ENCODE data around the gene CTSZ. TPM values are rescaled to one million over a fixed set of nuclear protein-coding genes. Genes with fewer than 3 reads are reported as not detected.
"Not testable (repeated sequence)": the region's sequence is repeated elsewhere in the genome, so short reads cannot be mapped to it uniquely, and the experiment has no call there.

Gene CTSZ
- total RNA-seq, 1 donor from 2014 or later, result 48.1 TPM

DNA sequence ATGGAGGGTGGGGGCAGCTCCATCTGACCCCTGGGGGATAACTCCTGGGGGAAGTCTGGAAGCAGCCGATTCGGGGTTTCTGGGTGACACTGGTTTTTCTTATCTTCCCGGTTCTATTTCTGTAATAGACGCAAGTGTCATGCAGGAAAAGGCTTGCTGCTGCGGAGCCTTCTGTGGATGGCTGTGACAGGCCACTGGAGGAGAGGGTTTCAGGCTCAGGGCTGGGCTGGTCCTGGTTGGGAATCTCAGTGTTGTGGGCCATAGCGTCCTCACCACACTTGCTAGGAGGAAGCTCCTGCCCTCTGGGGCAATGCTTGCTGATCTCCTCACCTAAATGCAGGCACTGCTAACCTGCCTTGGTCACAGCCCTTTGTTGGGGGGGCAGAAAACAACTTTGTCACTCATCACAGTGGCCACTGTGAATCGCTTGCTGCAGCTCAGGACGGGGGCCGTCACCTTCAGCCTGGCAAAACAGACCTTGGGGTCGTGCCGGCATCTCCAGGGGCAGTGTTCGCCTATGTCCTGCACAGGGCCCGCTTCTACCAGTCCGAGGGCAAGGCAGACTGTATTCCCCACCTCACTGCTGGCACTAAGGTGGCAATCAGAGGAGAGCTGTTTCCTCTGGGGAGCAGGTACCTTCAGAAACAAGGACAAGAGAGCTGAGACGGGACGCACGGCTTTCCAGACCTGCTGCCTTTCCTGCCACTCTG is 7.8 kb upstream of the CTSZ start:
- Mint-ChIP-seq H3K27ac (no peak overlapping the region), H3K4me3 (no peak overlapping the region), H3K9me3 (no peaks in the 10 kb centered on the region), H3K4me1 (peaks cover 46% of the 10 kb centered on the region), H3K36me3 (ENCODE audit: low read depth) (no peaks in the 10 kb centered on the region), H3K27me3 (no peaks in the 10 kb centered on the region)
- DNase-seq, result no peak
- intact Hi-C loops (cut with micrococcal nuclease), result no loop called here

DNA sequence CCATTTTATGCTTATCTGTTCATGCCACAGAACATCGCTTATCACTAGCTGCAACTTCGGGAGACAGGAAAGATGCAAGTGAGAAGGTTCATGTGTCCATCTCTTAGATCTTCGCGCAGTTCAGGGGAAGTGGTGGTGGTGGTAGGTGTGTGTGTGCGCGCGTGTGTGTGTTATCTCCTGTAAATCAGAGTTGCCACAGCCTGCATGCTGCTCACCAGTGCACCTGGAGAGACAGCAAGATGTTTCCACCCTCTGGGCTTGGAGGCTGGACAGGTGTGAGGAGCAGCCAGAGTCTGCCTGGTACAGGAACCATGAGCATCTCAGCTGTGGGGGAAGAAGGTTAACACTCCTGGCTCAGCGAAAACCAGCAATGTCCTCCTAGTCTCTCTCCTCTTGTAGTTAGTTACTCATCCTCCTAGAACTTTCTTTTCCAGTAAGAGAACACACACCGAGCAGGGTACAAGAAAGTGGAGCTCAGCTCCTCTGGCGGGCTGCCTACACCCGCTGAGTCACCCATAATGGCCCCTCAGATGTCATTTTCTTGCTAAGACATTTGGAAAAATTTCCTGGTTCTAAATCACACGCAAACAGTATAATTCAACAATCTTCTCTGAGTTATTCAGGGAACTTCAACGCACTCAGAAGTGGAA is 7.0 kb upstream of the CTSZ start:
- DNase-seq, result peak; percentile 75
- Mint-ChIP-seq H3K27me3 (no peaks in the 10 kb centered on the region), H3K4me3 (no peak overlapping the region), H3K4me1 (peaks cover 48% of the 10 kb centered on the region), H3K9me3 (no peaks in the 10 kb centered on the region), H3K27ac (peak overlapping the region; percentile 12), H3K36me3 (ENCODE audit: low read depth) (no peaks in the 10 kb centered on the region)
- intact Hi-C loops (cut with micrococcal nuclease), result no loop called here

DNA sequence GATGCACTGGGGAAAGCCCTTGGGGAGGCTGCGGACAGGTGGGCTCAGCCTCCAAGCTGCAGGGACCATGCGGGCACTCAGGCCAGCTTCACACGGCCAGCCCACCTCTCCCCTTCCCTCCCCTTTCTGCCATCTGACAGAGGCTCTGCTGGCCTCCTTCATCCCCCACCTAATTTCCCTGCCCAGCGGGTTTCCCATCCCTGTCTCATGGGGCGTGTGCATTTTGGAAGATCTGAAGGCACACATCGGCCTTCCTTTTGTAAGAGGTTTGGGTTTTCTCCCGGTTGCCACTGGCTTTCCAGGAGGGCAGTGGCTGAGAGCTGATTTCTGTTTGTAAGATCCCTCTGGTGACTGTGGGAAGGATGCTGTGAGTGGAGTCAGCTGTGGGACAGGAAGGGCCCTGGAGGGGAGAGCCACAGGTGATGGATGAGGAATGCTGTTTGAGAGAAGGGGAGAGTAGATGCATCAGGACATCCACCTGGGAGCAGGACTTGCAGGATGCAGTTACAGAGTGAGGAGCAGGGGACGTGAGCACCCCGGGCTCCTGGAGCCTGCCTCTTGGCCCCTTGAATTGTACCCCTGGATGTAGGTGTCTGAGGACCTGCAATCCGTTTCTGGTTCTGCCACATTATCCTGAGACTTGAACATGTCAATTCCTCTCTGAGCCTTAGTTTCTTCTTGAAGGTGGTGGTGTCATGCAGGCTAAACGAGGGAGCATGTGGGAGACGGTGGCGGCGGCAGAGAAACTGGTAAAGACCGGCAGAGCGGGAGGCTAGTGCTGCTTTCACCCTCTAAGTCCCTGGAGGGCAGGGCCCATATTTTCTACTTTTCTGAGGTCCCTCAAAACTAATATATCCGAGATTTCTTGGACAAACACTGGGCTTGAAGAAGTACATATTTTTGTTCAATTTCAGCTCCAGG is 6.2 kb upstream of the CTSZ start:
- intact Hi-C loops (cut with micrococcal nuclease), result no loop called here
- no peak for DNase-seq
- Mint-ChIP-seq H3K4me3 (no peak overlapping the region), H3K4me1 (peaks cover 48% of the 10 kb centered on the region), H3K27me3 (no peaks in the 10 kb centered on the region), H3K9me3 (no peaks in the 10 kb centered on the region), H3K27ac (no peak overlapping the region), H3K36me3 (ENCODE audit: low read depth) (no peaks in the 10 kb centered on the region)

DNA sequence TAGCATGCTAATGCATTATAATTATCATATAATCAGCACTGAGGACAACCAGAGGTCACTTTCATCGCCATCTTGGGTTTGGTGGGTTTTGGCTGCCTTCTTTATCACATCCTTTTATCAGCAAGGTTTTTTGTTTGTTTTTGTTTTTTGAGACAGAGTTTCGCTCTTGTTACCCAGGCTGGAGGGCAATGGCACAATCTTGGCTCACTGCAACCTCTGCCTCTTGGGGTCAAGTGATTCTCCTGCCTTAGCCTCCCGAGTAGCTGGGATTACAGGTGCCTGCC is 4.8 kb upstream of the CTSZ start:
- DNase-seq; intact Hi-C loops (cut with micrococcal nuclease): not testable (repeated sequence)
- peaks cover 41% of the 10 kb centered on the region for H3K4me1 Mint-ChIP-seq

DNA sequence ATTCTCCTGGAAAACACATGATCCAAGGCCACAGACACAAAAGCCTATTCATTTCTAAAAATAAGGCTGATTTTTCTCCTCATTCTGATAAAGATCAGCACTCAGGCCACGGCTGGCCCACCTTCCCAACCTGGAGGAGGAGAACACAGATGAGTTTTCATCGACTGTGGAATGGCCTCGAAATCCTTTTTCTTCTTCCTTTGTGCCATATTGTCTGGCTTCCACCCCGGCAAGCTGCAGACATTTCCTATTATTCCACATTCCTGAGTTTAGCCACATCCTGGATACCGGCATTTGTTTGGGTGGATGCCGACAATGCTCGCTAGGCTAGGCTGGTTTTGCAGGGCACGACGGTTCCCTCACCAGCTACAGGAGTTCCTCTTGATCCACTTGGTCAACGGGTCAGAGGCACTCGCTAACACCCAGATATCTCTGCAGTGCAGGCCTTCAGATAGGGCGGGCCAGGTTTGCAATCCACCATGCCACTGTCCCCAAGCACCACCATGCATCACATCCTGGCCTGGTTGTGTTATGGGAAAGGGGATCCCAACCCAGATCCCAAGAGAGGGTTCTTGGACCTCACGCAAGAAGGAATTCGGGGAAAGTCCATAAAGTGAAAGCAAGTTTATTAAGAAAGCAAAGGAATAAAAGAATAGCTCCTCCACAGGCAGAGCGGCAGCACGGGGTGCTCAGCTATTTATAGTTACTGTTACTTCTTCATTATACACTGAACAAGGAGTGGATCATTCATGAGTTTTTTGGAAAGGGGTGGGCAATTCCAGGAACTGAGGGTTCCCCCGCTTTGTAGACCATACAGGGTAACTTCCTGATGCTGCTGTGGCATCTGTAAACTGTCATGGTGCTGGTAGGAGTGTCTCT is 4.2 kb upstream of the CTSZ start:
- peak; percentile 74 for DNase-seq
- Mint-ChIP-seq H3K27ac (no peak overlapping the region), H3K4me3 (no peak overlapping the region), H3K4me1 (peaks cover 35% of the 10 kb centered on the region), H3K27me3 (no peaks in the 10 kb centered on the region), H3K9me3 (no peaks in the 10 kb centered on the region), H3K36me3 (ENCODE audit: low read depth) (no peaks in the 10 kb centered on the region)
- intact Hi-C loops (cut with micrococcal nuclease), result no loop called here

More for the DNA sequence above, 4.8 kb upstream of the CTSZ start:
- H3K27me3 Mint-ChIP-seq; H3K27ac Mint-ChIP-seq; H3K4me3 Mint-ChIP-seq; H3K9me3 Mint-ChIP-seq; H3K36me3 Mint-ChIP-seq (ENCODE audit: low read depth): not testable (repeated sequence)

DNA sequence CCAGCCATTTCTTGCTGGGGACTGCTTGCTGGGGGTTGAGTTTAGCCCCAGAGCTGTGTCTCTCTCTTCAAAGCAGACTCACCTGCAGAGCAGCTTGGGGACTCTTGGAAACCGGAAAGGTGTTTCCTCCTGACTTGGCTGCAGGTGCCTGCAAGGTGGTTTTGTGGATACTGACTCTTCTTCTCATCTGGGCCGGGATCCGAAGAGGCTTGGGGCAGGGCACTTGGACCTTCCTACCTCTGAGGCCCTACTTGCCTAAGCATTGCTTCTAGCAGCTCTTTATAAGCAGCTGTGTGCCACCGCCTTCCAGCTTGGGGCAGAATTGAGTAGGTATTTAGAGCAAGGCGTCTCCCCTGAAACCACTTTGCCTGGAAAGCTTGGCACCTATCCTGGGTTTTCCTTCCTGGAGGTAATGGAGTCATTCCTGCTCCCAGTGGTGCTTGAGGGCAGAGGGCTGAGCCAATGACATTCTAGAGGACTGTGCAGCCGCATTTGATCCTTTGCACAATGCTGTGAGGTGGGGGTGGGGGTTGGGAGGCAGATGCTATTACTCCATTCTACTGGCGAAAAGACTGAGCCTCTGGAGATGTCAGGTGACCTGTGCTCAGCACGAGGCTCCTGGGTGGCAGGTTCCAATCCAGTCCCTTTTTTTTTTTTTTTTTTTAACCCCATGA is 3.4 kb upstream of the CTSZ start:
- Mint-ChIP-seq H3K4me1 (peaks cover 41% of the 10 kb centered on the region), H3K9me3 (no peaks in the 10 kb centered on the region), H3K27ac (no peak overlapping the region), H3K4me3 (no peak overlapping the region), H3K27me3 (no peaks in the 10 kb centered on the region), H3K36me3 (ENCODE audit: low read depth) (no peaks in the 10 kb centered on the region)
- intact Hi-C loops (cut with micrococcal nuclease), result no loop called here
- no peak for DNase-seq

DNA sequence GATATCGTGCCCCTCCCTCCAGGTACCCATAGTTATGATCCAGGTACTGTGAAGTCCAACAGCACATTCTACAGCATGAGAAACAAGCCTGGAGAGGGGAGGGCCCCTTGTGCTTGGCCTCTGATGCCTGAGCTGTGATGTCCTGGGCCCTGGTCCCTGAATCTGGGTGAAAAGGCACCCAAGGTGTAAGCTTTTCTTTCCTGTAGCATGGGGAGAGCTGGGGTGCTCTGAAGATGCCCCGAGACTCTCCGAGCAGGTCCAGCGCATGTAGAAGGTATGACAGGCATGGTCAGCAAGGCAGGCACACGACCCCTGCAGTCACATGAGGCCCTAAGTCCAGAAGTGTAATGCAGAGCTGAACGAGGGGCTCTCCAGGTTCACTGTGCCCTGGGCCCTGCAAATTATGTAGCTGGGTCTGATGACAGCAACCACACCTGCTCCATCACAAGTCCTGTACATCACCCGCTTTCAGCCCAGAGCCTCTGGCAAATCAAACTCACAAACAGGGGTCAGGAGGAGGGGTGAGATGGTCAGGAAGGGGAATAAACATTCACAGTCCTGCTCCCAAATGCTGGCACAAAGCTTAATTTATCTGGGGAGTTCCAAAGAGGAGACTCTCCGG is 1.8 kb upstream of the CTSZ start:
- Mint-ChIP-seq H3K36me3 (ENCODE audit: low read depth) (peaks cover 5% of the 10 kb centered on the region), H3K27me3 (no peaks in the 10 kb centered on the region), H3K4me3 (no peak overlapping the region), H3K27ac (no peak overlapping the region), H3K4me1 (peaks cover 49% of the 10 kb centered on the region), H3K9me3 (no peaks in the 10 kb centered on the region)
- intact Hi-C loops (cut with micrococcal nuclease), result no loop called here
- DNase-seq, result no peak

DNA sequence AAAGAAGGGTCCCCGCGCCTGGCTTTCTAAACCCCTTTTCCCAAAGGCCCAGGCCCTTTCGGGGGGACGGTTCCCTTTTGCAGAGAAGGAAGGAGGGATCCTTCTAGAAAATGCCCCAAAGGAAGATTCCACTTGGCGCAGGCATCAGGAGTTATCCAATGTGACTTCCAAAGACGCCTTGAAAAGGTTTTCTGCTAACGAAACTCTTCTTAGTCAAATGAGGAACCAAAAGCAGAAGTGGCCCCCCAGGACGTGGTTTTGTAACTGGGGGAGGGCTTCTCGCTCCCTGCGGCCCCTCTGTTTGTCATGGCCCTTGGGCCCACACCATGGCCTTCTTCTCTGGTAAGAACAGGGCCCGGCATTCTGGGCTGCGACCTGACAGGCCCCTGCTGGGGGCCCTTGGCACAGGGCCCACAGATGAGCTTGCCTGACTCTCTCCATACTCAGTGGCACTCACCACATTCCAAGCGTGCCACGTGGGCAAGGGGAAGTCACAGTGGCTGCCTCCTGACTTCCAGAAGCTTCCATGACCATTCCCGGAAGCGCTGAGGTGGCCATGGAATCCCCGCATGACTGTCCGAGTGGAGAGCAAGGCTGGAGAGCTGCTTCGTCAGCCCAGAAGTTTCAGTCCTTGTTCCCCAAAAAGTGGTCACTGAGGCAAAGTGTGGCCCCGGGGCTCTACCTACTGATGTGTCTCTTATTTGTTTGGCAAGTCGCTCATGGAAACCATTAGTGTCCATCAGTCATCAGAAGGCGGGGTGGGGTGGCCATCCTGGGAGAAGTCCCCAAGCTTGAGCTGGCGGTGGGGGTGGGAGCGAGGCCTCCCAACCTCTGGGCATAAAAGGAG is 834 bp upstream of the CTSZ start:
- Mint-ChIP-seq H3K36me3 (ENCODE audit: low read depth) (peaks cover 10% of the 10 kb centered on the region), H3K27ac (peak overlapping the region; percentile 85), H3K4me1 (peaks cover 46% of the 10 kb centered on the region), H3K4me3 (peak overlapping the region; percentile 80), H3K9me3 (no peaks in the 10 kb centered on the region), H3K27me3 (no peaks in the 10 kb centered on the region)
- DNase-seq, result no peak
- intact Hi-C loops (cut with micrococcal nuclease), result loop anchor here (1.0 to 2.0 kb wide), 2 partner anchors 23 to 27 kb away; partner anchors contain the start of gene NELFCD

DNA sequence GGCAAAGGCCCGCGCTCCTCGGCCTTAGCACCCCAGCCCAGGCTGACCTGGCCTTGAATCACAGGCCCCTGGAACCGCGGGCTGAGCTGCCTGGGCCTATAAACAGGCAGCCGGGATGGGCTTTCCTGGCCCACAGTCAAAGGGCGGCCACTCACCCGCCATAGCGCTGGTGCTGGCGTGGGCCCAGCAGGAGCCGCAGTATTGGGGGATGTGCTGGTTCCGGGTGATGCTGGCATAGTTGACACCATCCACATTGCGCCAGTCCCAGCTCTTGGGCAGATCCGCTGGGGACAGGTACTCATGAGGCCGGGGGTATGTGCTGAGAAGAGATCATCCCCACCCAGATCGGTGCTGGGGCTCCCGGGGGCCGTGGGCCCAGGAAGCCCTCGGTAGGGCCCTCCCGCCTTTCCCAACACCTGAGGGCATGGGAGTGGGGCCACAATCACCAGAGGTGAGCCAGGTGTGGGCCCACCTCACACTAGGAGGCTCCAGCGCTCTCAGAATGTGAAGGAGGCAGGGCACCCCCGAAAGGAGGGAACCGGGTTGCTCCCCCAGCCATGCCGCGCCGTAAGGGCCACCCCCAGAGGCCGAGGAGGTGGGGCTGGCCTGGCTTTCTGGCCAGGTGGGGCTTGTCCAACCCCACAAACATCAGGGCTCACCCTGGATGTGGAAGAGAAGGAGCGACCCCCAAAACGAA is 739 bp downstream of the CTSZ start:
- peaks cover 39% of the 10 kb centered on the region for H3K4me1 Mint-ChIP-seq
- intact Hi-C loops (cut with micrococcal nuclease), result loop anchor here (2.0 kb wide), 1 partner anchor 26 kb away; the partner anchor contains the start of gene NELFCD
- no peaks in the 10 kb centered on the region for H3K27me3 Mint-ChIP-seq
- DNase-seq, result no peak
- H3K27ac Mint-ChIP-seq, result peak overlapping the region; percentile 91
- peak overlapping the region; percentile 89 for H3K4me3 Mint-ChIP-seq
- H3K9me3 Mint-ChIP-seq, result no peaks in the 10 kb centered on the region
- H3K36me3 Mint-ChIP-seq (ENCODE audit: low read depth), result peaks cover 20% of the 10 kb centered on the region

DNA sequence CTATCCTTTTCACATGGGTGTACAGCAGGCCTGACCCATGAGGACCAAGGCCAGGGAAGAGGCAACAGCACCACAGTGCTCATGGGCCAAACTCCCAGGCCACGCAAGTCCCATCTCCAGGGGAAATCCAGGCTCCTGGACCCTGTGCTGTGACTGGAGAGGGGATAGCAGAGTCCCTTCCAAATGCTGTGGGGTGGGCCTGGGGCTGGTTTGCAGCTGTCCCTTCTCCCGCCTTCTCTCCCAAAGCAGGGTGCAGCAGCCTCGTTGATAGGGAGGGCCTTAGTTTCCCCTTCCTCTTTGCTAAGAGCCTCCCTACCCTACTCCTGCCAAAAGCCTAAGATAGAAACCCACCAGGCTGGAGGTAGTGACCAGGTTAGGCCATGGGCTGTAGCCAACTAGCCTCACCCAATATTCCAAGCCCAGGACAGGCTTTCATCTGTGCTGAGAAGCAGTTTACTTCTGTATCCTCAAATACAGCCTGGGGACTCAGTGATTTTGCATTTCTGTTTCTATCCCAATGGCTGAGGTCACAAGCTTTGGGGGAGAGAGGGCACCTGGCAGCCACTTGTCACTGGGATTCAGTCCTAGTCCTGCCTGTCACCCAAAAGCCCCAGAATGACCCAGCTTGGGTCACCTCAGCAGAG is 1.4 kb downstream of the CTSZ start:
- peaks cover 36% of the 10 kb centered on the region for H3K4me1 Mint-ChIP-seq
- no peaks in the 10 kb centered on the region for H3K27me3 Mint-ChIP-seq
- H3K36me3 Mint-ChIP-seq (ENCODE audit: low read depth), result peaks cover 22% of the 10 kb centered on the region
- no peaks in the 10 kb centered on the region for H3K9me3 Mint-ChIP-seq
- intact Hi-C loops (cut with micrococcal nuclease), result loop anchor here (2.0 kb wide), 1 partner anchor 25 kb away; the partner anchor contains the start of gene NELFCD
- no peak for DNase-seq
- peak overlapping the region; percentile 89 for H3K4me3 Mint-ChIP-seq
- H3K27ac Mint-ChIP-seq, result peak overlapping the region; percentile 91

DNA sequence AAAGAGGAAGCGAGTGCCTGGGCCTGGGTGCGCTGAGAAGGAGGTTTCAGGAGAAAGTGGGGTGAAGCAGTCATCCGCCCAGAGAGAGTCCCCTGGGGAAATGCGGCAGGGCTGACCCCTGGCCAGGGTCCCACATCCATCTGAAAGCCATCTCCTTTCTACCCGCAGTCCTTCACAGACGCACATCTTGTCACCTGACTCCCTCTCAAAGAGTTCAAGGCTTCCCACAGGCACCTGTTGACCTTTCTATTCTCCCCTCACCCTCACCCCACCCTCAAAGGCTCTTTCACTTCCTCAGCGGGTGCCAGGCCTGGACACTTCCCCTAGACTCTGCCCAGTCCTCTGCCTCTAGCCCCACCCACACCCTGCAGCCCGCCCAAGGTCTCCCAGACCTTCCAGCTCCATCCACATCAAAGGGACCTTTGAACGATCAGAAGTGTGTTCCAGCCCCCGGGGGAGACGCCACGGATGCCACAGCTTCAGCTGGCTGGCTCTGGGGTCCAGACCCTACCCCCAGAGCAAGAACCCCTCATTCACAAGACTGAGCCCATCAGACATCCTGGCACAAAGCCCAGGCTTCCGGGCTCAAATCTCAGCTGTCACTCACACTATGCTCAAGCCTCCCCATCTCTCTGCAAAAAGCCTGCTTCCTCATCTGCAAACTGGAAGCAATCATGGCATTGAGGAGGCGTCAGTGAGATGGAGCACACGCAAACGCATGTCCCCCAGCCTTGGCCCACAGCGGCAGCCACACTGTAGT is 2.1 kb downstream of the CTSZ start:
- Mint-ChIP-seq H3K27me3 (no peaks in the 10 kb centered on the region), H3K9me3 (no peaks in the 10 kb centered on the region), H3K27ac (peak overlapping the region; percentile 91), H3K4me3 (peak overlapping the region; percentile 89), H3K4me1 (peaks cover 35% of the 10 kb centered on the region), H3K36me3 (ENCODE audit: low read depth) (peaks cover 26% of the 10 kb centered on the region)
- intact Hi-C loops (cut with micrococcal nuclease), result no loop called here
- DNase-seq, result peak; percentile 81
